HL-60 (cell line): ENCODE measurements around the gene FRMPD4.

Experiments
- CTCF ChIP-seq: IDR thresholded peaks from one replicate; pipeline ENCODE4 v1.5.1; 2011; ENCODE audit warnings: low read length, control low read depth, inconsistent platforms; ENCODE audit not compliant: insufficient read depth
- GABPA ChIP-seq: IDR thresholded peaks from 2 replicates; pipeline ENCODE4 v1.6.1; 2012; ENCODE audit warnings: low read depth
- POLR2AphosphoS5 ChIP-seq: IDR thresholded peaks from 2 replicates; pipeline ENCODE4 v1.6.1; 2012; ENCODE audit warnings: low read depth
- REST ChIP-seq: IDR thresholded peaks from 2 replicates; pipeline ENCODE4 v1.6.1; 2012; ENCODE audit warnings: low read depth; ENCODE audit not compliant: insufficient replicate concordance

GRCh38 chrX:12647230-12647629 is 509.0 kb downstream of the FRMPD4 start:
- TF ChIP-seq CTCF (no peak), GABPA (no peak), POLR2AphosphoS5 (no peak), REST (no peak)
